Measurements from ENCODE around the gene NOD1.
"Not testable (repeated sequence)": the region's sequence is repeated elsewhere in the genome, so short reads cannot be mapped to it uniquely, and the experiment has no call there.

Gene NOD1

GRCh38 chr7:30487371-30487770 is 8.8 kb upstream of the NOD1 start:
- H3K4me3 ChIP-seq (ENCODE audit: low read depth, low read length) = no peak overlapping the region
- TF ChIP-seq CTCF (IDR thresholded peaks at IDR 0.05; ENCODE audit: low read depth, low read length, missing control alignments) = no peak
- DNase-seq (ENCODE audit: low read depth) = no peak
- in situ Hi-C loops (cut with HindIII; ENCODE audit: low sequenced_read_pairs) = no loop called here

- no peak for DNase-seq (ENCODE audit: low read depth)
- in situ Hi-C loops (cut with HindIII; ENCODE audit: low sequenced_read_pairs) = no loop called here
- no peak for TF ChIP-seq CTCF (IDR thresholded peaks at IDR 0.05; ENCODE audit: low read depth, low read length, missing control alignments)
Observed at GRCh38 chr7:30485667-30486066, 7.1 kb upstream of the NOD1 start.

GRCh38 chr7:30481416-30481815 is 2.8 kb upstream of the NOD1 start:
- DNase-seq (ENCODE audit: low read depth); H3K4me3 ChIP-seq (ENCODE audit: low read depth, low read length); in situ Hi-C loops (cut with HindIII; ENCODE audit: low sequenced_read_pairs): not testable (repeated sequence)

More at GRCh38 chr7:30485667-30486066, 7.1 kb upstream of the NOD1 start:
- H3K4me3 ChIP-seq (ENCODE audit: low read depth, low read length) = no peak overlapping the region

GRCh38 chr7:30479202-30480120 is 877 bp upstream of the NOD1 start:
- no peak for DNase-seq (ENCODE audit: low read depth)
- H3K4me3 ChIP-seq (ENCODE audit: low read depth, low read length) = peak overlapping the region; percentile 75
- TF ChIP-seq CTCF (IDR thresholded peaks at IDR 0.05; ENCODE audit: low read depth, low read length, missing control alignments) = no peak
- in situ Hi-C loops (cut with HindIII; ENCODE audit: low sequenced_read_pairs) = no loop called here

- in situ Hi-C loops (cut with HindIII; ENCODE audit: low sequenced_read_pairs) = no loop called here
- no peak overlapping the region for H3K4me3 ChIP-seq (ENCODE audit: low read depth, low read length)
- DNase-seq (ENCODE audit: low read depth) = no peak
- no peak for TF ChIP-seq CTCF (IDR thresholded peaks at IDR 0.05; ENCODE audit: low read depth, low read length, missing control alignments)
Observed at GRCh38 chr7:30476459-30477145, 2.0 kb downstream of the NOD1 start.

GRCh38 chr7:30475580-30475979 is 3.0 kb downstream of the NOD1 start:
- no peak overlapping the region for H3K4me3 ChIP-seq (ENCODE audit: low read depth, low read length)
- in situ Hi-C loops (cut with HindIII; ENCODE audit: low sequenced_read_pairs) = no loop called here
- TF ChIP-seq CTCF (IDR thresholded peaks at IDR 0.05; ENCODE audit: low read depth, low read length, missing control alignments) = no peak
- DNase-seq (ENCODE audit: low read depth) = no peak

- no peak for DNase-seq (ENCODE audit: low read depth)
- in situ Hi-C loops (cut with HindIII; ENCODE audit: low sequenced_read_pairs) = no loop called here
Observed at GRCh38 chr7:30474893-30475292, 3.7 kb downstream of the NOD1 start.

More at GRCh38 chr7:30474893-30475292, 3.7 kb downstream of the NOD1 start:
- H3K4me3 ChIP-seq (ENCODE audit: low read depth, low read length) = no peak overlapping the region
- TF ChIP-seq CTCF (IDR thresholded peaks at IDR 0.05; ENCODE audit: low read depth, low read length, missing control alignments) = no peak

Data from astrocyte of the cerebellum (primary cell).